T-helper 2 cell (primary cell): ENCODE measurements around the gene FASTKD1.
"Not testable (repeated sequence)": the region's sequence is repeated elsewhere in the genome, so short reads cannot be mapped to it uniquely, and the experiment has no call there.

Experiments
- DNase-seq, 5 experiments: peaks; one replicate each; pipeline versions ENCODE4 v3.0.0 to v3.0.0-alpha.2; 2012 to 2022

FASTKD1 gene

DNA sequence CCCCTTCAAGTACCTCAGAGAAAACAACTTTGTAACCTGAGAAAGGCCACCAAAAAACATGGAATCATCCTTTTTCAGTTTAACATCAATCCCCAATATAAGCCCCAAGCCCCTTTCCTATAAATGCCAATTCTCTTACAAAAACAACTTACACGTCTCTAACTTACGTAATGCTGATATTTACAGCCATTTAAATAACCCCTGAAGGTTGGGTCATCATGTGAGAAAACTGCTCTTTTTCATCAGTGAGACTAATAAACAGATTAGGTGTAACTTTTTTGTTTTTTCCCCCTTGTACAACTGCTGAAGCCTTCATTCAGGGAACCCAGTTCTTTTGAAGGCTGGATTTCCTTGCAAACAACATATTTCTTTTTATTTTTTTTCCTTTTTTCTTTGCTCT, 3.7 kb downstream of the FASTKD1 start:
- no peak for DNase-seq

DNA sequence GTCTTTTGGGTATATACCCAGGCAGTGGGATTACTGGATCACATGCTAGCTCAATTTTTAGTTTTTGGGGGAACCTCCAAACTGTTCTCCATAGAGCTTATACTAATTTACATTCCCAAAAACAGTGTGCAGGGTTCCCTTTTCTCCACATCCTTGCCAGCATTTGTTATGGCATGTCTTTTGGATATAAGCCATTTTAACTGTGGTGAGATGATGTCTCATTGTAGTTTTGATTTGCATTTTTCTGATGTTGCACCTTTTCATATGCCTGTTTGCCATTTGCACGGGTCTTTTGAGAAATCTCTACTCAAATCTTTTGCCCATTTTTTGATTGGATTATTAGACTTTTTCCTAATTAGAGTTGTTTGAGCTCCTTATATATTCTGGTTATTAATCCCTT, 8.0 kb downstream of the FASTKD1 start:
- DNase-seq = no peak

DNA sequence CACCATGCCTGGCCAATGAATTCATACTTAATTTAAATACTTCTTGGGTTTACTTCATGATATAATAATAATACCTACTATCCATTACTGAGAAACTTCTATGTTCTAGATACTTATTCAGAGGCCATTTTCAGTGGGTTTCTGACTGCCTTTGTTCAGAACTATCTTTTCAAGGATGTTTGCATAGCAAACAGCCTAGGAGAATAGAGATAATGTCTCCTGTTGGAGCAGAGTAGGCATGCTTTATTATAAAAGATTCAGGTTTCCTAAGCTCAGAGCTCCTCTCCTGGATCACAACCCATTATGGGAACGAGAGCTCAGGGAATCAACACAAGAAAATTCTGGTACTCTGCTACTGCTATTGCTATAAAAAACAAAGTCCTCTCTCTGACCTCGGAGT, 11.1 kb downstream of the FASTKD1 start:
- no peak for DNase-seq

DNA sequence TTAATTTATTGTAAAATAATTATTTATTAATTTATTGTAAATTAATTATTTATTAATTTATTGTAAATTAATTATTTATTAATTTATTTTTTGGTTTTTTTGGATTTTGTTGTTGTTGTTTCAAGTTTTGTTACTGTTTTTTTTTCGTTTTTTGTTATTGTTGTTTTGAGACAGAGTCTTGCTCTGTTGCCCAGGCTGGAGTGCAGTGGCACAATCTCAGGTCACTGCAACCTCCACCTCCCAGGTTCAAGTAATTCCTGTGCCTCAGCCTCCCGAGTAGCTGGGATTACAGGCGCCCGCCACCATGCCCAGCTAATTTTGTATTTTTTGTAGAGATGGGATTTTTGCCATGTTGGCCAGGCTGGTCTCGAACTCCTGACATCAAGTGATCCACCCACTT, 11.6 kb downstream of the FASTKD1 start:
- not testable (repeated sequence) for DNase-seq

DNA sequence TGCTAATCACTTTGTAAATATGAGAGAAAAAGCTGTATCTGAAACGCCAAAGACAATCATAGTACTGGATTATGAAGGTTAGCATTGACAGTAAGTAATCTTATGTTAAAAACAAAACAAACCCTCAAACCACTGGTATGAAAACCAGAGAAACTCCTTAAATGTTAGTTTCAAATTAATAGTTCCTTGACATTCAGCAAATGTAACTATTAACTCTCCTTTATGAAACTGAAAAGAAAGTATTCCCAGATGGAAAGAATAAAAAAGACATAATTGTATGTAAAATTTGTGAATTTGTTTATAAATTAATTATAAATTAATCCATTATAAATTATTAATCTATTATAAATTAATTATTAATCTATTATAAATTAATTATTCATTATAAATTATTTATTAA, 12.3 kb downstream of the FASTKD1 start:
- no peak for DNase-seq

DNA sequence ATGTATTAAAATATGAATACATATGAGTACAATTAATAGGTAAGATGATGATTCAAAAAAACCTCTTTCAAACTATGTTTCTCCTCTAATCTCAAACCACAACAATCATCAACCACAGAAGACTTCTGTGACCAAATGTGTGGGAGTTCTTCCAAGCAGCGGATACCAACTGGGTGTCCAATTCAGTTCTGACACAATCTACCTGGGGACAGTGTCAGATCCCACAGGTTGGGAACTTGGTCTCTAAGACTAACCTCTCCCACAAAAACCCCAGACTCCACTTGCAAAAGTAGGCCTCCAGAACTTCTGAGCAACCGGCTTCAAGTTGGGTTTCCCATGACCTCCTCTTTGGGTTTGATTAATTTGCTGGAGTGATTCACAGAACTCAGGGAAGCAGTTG, 26.9 kb downstream of the FASTKD1 start:
- DNase-seq = no peak

DNA sequence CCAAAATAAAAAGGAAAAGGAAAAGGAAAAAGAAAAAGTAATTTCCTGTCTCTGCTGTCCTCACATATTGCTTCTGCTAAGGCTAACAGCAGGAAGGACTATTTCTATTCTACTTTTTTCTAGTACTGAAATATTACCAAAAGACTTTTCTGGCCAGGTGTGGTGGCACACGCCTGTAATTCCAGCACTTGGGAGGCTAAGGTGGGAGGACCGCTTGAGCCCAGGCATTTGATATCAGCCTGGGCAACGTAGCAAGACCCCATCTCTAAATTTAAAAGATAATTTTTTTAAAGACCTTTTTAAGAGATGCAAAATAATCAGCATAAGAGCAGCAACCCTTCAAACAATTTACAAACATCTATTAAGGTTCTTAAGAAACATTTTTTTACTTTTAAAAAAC, 31.2 kb downstream of the FASTKD1 start:
- no peak for DNase-seq

DNA sequence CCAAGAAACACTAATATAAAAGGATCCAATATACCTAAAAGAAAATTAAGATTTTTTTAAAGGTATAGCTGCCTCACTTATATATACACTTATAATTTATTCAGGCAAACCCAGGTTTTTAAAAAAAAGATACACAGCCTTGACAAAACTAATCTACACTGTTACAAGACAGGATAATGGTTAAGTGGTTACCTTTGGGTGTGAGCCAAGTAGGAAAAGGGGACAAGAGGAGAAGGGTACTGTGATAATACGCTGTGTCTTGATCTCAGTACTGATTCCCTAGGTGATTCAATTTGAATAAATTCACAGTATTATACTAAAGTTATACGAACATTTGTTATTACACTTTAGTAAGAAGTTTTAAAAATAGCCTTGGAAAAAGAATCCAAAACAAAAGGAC, 33.5 kb downstream of the FASTKD1 start:
- DNase-seq = no peak

DNA sequence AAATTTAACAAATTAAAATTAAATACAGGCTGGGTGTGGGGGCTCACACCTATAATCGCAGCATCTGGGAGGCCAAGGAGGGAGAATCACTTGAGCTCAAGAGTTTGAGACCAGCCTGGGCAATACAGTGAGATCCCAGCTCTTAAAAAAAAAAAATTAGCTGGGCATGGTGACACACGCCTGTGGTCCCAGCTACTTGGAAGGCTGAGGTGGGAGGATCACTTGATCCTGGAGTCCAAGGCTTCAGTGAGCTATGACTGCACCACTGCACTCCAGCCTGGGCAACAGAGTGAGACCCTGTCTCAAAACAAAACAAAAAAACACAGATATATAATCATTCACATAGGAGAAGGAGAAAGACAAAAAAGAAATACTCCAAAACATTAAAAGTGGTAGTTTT, 34.2 kb downstream of the FASTKD1 start:
- DNase-seq = not testable (repeated sequence)

DNA sequence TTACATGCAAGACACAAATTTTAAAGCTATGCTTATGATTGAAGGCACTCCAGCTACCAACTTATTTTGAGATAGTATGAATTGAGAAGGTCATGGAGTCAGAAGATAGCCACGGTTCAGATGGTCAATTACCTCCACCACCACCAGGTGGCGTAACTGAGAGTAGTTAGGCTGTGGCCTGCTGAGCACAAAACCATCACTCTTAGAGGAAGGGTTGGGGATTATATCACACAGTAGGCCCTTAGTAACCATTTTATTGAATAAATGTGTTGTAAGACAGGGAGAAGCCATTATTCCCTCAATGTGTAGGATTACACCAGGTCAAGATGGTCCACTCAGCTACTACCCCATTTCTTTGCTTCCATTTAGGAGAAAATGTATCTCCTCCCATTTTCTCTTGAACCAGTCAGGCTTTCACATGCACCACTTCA, 45.4 kb downstream of the FASTKD1 start:
- DNase-seq = peak; percentile 27 to 75 (median 58)

DNA sequence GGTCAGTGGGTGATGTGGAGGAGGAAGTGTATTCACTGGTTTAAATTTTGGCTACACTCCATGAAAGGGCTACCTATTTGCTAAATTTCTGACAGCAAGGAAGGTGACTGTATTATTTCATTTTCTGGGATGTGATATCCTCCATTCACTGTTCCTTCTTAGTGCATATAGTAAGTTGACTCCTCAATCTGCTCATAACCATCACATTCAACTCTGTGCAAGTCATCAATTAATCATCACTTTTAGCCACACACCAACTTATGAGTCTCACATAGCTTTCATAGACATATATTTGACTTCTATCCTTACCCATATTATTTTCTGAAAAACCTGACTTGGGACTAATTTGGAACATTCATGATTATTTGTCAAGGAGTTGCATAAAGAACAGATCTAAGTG, 47.2 kb downstream of the FASTKD1 start:
- DNase-seq = no peak

DNA sequence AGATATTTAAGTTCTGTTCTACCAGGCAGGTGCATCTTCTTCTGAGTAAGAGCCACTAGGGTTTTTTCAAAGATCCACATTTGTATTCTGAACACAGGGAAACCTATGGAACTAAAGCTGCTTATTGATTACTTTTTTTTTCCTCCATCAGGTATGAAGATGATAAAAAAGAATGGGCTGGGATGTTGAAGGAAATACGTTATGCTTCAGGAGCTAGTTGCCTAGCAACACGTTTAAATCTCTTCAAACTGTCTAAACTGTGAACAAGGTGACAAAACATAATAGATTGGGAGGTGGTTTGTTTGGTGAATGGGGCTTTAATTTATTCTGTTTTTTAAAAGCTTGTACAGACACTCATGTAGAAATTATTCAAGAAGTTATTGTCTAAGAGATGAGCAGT, 48.2 kb downstream of the FASTKD1 start:
- DNase-seq = no peak

DNA sequence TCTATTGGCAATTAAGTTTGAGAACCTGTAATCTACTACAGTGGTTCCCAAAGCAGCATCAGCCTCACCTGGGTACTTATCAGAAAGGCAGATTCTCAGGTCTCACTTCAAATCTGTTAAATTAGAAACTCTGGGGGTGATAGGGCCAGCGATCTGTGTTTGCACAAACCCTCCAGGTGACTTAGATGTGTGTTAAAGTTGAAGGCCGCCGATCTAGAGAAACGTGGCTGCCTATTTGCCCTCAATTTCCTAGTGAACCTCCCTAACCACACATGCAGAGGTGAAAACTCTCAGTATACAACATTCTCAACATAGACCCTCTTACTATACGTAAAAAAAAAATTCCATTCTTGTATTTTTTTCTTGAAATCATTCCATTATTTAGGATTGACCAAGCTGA, 50.0 kb downstream of the FASTKD1 start:
- no peak for DNase-seq

DNA sequence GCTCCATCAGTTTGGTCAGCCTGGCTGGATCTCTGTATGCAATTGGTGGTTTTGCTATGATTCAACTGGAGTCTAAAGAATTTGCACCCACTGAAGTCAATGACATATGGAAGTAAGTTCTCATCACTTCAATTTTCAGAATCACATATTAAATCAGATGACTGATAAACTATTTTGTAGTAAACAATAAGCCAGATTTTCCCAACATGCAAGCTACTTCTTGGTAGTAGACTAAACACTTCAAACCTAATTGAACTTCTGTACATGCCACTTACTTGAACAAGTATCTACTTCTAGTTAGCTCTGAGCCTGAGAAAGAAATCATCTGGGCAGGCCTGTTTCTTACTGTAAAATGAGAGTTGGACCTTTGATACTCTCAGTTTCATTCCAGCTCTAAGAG, 52.8 kb downstream of the FASTKD1 start:
- no peak for DNase-seq

DNA sequence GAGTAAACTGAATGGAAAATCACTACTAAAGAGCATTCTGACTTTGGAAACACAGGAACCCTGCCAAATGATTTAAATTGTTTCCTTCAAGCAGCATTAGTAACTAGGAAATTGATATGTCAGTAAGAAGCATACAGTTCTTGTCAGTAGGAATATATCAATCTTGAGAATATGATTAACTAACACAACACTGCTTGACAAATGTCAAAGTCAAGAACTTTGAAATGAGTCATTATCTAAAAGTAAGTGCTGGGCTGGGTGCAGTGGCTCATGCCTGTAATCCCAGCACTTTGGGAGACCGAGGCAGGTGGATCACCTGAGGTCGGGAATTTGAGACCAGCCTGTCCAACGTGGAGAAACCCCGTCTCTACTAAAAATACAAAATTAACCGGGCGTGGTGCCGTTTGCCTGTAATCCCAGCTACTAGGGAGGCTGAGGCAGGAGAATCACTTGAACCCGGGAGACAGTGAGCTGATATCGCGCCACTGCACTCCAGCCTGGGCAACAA, 57.1 kb downstream of the FASTKD1 start:
- DNase-seq = not testable (repeated sequence)

DNA sequence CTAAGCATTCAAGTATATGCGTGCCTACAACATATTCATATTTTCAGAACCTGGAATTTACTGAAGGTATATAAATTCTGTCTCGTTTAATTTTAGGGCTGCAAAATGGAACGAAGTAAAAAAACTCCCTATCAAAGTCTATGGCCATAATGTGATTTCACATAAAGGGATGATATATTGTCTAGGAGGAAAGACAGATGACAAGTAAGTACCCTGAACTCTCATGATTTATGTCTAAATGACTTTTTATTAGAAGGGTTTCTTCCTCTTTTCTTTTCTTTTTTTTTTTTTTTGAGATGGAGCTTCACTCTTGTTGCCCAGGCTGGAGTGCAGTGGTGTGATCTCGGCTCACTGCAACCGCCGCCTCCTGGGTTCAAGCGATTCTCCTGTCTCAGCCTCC, 58.9 kb downstream of the FASTKD1 start:
- not testable (repeated sequence) for DNase-seq

DNA sequence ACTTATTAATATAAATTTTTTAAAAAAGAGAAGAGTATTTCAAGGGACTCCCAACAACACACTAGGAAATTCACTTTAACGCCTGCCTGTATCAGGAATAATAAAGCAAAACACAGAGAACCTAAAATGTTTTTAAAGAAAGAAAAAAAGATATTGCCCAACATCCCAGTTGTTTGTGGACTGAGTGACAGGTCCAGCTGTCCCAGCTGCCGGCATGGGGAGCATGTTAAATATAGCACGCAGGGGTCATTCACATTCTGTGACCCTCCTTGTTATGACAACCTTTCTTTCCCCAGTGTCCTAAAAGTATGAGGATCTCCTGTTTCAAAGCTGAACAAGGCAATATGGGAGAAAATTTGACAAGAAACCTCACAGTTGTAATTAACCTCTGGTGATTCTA, 59.7 kb downstream of the FASTKD1 start:
- no peak for DNase-seq

DNA sequence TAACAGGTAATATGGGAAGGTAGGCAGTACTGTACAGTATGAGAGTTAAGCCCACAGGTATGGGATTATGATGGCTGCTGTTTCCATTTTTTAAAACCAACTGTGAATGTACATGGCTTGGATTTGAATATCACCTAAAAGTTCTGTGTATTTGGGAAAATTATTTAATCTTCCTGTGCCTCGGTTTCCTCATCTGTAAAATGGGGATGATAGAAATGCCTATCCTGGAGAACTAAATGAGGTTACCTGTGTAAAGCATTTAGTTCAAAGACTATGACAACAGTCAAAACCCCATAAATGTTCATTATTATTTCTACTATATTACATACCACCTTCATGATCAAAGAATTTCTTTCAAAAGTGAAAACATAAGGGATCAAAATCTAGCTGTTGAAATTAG, 60.6 kb downstream of the FASTKD1 start:
- DNase-seq = no peak

DNA sequence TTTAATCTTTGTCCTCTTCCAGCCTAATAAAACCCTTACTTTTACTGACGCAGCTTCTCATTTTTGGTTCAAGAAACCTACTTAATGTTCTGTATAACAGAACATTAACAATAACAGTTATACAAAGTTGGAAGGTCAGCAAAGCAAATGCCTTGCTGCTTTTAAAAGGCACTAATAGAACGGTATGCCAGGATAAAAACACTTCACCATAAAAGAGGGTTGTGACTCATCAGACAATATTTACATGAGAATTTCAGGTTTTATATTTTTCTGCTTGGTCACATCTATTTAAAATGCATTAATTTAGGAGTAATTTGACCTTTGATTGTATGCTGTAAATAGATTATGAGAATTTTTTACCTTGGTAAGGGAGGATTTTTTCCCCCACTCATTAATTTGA, 61.1 kb downstream of the FASTKD1 start:
- DNase-seq = no peak

DNA sequence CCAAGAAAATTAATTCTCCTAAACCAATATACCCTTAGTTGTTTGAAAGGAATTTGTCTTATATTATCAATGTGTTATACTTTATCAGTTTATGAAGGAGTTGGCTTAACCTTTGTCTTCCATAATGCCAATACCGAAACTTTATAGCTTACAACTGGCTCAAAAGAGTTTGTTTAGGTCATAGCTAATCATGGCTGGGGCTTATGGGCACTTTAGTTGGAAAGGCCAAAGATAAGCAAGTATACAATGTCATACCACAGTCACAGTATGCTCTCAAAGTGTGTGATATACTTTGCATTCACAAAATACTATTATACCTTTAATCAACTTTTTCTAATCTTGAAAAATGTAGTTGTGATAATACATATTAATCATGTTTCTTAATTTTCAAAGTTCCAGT, 61.8 kb downstream of the FASTKD1 start:
- DNase-seq = no peak

DNA sequence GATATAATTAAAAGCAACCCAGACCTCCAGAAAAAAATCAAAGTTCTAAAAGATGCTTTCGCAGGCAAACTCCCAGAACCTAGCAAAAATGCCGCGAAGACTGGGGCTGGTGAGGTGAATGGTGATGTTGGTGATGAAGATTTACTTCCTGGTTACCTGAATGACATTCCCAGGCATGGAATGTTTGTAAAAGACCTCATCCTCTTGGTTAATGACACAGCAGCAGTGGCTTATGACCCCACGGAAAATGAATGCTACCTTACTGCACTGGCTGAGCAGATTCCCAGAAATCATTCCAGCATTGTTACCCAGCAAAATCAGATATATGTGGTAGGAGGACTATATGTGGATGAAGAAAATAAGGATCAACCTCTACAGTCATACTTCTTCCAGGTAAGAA, 63.2 kb downstream of the FASTKD1 start:
- no peak for DNase-seq

DNA sequence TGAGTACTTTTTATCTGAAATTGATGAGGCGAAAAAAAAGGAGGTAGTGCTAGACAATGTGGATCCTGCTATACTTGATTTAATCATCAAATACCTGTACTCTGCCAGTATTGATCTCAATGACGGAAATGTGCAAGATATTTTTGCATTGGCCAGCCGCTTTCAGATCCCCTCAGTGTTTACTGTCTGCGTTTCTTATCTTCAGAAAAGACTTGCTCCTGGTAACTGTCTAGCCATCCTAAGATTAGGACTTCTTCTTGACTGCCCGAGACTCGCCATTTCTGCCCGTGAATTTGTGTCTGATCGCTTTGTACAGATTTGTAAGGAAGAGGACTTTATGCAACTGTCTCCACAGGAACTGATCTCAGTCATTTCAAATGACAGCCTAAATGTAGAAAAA, 63.7 kb downstream of the FASTKD1 start:
- DNase-seq = no peak

DNA sequence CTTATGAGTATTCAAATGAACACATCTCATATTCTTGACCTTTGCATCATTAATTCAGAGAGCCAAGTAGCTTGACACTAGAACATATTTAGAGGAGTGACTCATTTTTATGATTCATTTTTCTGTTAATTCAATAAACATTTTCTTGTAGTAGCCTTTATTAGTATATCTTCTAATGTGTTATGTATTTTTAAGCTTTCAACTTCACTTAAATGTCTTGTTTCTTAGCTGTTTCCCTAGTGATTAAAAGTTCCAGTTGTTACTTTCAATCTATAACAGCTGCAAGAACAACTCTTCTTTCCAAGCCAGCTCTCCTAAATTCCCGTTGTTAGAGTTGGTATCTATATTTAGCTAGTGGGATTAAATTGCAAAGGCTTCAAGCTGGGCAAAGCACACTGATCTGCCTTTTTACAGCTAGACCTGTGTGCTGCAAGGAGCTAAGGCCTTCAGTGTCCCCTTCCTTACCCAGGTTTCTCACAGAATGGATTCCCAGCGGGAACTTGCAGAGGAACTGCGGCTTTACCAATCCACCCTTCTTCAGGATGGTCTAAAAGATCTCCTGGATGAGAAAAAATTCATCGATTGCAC, 64.3 kb downstream of the FASTKD1 start, which contains the start of gene KLHL41:
Gene KLHL41, plus strand, starts transcription at position 405 of the 588 bp plus-strand sequence. Its CDS starts 77 bp downstream, at position 482.
- no peak for DNase-seq

DNA sequence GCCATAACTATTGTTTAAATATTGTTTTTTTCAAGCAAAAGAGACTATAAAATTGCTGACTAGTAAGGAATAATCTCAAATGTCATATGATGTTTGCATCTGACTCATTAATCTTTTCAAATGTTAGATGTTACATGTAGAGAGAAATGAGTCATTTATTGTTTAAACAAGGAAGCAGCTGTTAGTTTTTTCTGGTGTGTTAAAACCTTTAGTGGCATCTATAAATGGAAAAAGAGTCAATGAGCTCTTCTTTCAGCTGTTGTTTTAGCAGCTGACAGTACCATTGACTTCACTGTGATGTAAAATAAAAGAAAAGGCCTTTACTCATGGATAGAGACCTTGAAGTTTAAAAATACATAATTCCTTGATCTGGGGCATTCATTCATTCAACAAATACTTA, 66.0 kb downstream of the FASTKD1 start:
- peak in 1 of 5 experiments; percentile 15 for DNase-seq

DNA sequence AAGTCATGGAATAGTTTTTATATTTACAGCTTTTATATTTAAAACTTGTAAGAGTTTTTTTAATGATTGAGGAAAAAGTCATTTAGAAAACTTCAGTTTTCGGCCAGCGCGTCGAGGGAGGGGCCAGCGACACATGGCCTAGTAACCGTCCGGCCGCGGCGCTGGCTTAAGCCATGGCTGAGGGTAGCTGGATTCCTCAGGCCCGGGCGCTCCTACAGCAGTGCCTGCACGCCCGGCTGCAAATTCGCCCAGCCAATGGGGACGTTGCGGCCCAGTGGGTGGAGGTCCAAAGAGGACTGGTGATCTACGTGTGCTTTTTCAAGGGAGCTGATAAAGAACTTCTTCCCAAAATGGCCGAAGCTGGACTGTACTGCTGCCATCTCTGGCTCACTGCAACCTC, 69.0 kb downstream of the FASTKD1 start:
- DNase-seq = no peak
